Brain microvascular endothelial cell (primary cell): ENCODE measurements around the gene SPX.

Experiments
- DNase-seq: peaks from one replicate; pipeline ENCODE4 v3.0.0-alpha.2; 2020
- H3K27ac ChIP-seq: fragments of 250-450 bp; sonication (Bioruptor Pico); 2 replicates; pipeline ENCODE4 v1.5.1; 2020; ENCODE audit warnings: mild to moderate bottlenecking, moderate library complexity
- H3K27me3 ChIP-seq: fragments of 250-450 bp; sonication (Bioruptor Pico); replicated peaks from 2 replicates; pipeline ENCODE4 v1.5.1; 2020; ENCODE audit warnings: mild to moderate bottlenecking
- H3K36me3 ChIP-seq: fragments of 250-450 bp; sonication (Bioruptor Pico); replicated peaks from 2 replicates; pipeline ENCODE4 v1.5.1; 2020; ENCODE audit warnings: mild to moderate bottlenecking
- H3K4me3 ChIP-seq: 2 replicates; pipeline ENCODE4 v1.5.1; 2011; ENCODE audit warnings: low read depth, mild to moderate bottlenecking, control low read depth, low read length, moderate library complexity
- in situ Hi-C: cut with HindIII; loops from 2 replicates; pipeline ENCODE4 v1.10.0; 2017; ENCODE audit warnings: low sequenced_read_pairs, low pct_ligation_motif_present
- TF ChIP-seq, protein P1 (sequence below): IDR thresholded peaks from 2 replicates; pipeline ENCODE4 v1.5.1; 2011; ENCODE audit warnings: low read depth, mild to moderate bottlenecking, moderate library complexity, low read length, control low read depth, inconsistent platforms; ENCODE audit errors: missing control alignments

The SPX gene, protein sequence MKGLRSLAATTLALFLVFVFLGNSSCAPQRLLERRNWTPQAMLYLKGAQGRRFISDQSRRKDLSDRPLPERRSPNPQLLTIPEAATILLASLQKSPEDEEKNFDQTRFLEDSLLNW

DNA sequence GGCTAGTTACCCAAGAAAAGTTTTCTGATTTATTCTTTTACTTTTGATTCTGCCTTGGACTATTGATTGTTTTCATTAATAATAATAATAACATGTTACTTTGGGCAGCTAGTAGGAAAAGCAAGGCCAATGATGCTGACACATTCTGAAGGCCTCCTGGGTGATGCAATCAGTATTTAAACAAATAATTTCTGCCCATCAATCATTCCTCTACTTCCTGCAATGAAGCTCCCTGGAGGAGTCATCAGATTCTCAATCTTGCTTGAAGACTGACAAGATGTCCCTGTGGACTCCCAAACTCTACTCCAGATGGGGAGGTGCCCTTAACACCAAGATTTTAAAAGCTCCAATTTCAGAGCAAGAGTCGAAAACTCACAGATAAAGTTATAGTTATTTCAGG, at the start of gene SPX:
Gene SPX (plus strand): TSS at position 244 of the 400 bp plus-strand sequence. CDS start 177 bp downstream, outside the sequence.
- DNase-seq, result peak; percentile 22
- TF ChIP-seq, protein P1, sequence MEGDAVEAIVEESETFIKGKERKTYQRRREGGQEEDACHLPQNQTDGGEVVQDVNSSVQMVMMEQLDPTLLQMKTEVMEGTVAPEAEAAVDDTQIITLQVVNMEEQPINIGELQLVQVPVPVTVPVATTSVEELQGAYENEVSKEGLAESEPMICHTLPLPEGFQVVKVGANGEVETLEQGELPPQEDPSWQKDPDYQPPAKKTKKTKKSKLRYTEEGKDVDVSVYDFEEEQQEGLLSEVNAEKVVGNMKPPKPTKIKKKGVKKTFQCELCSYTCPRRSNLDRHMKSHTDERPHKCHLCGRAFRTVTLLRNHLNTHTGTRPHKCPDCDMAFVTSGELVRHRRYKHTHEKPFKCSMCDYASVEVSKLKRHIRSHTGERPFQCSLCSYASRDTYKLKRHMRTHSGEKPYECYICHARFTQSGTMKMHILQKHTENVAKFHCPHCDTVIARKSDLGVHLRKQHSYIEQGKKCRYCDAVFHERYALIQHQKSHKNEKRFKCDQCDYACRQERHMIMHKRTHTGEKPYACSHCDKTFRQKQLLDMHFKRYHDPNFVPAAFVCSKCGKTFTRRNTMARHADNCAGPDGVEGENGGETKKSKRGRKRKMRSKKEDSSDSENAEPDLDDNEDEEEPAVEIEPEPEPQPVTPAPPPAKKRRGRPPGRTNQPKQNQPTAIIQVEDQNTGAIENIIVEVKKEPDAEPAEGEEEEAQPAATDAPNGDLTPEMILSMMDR, result no peak
- Histone ChIP-seq H3K27ac (no peak within 1 kb of the TSS), H3K36me3 (no peaks in the 10 kb centered on the region), H3K4me3 (peak within 1 kb of the TSS; percentile 70), H3K27me3 (no peaks in the 10 kb centered on the region)
- in situ Hi-C loops, result no loop called here

DNA sequence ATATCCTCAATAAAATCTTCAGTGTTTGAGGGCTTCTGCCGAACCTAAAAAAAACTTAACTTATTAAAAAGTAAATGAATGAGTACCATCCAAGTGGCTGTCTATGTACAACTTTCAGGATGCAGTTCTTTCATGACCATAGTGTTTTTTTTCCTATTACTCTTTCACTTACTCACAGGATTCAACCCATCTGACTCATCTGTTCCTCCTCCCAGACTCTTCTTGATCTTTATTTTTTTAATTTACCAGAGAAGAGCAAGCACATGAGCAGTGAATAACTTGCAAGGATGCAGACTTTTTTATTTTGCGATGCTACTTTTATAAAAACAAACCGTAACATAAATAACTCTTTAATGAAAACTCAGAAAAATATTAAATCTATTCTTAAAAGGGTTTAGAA, 49.1 kb upstream of the SPX start:
- no peaks in the 10 kb centered on the region for H3K27me3 ChIP-seq
- in situ Hi-C loops, result no loop called here
- H3K4me3 ChIP-seq, result no peak overlapping the region
- DNase-seq, result peak; percentile 35
- H3K36me3 ChIP-seq, result peaks cover 65% of the 10 kb centered on the region
- no peak overlapping the region for H3K27ac ChIP-seq
- TF ChIP-seq, protein P1, result no peak

DNA sequence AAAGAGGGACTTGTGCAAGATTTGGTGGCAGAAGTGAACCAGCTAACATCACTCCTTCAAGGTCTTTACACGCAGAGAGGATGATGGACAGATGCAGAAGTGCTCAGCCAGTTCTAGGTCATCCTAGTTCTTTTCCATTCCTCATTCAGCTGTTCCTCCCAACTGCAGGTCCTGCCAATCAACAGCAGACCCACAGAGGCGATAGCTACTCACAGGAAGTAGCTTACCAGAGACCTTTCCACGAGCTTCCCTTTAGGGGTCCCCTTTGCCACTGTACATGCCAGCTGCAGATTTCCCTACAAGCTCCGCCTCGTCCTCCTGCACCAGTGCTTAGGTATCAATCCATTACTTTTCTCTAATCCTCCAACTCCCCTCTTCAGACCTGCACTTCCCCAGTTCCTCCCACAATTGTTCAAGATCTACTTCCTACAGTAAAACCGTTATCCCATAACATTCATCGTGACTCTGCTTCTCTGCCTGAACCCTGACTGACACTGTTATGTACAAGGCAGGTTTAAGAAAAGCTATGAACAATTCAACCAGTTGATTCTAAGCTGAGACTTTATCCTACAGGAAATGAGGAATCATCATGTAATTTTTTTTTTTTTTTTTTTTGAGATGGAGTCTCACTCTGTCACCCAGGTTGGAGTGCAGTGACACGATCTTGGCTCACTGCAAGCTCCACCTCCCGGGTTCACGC, 47.2 kb upstream of the SPX start:
- no peaks in the 10 kb centered on the region for H3K27me3 ChIP-seq
- no peak overlapping the region for H3K4me3 ChIP-seq
- no peak overlapping the region for H3K27ac ChIP-seq
- in situ Hi-C loops, result no loop called here
- TF ChIP-seq, protein P1, result no peak
- H3K36me3 ChIP-seq, result peaks cover 59% of the 10 kb centered on the region
- DNase-seq, result no peak

DNA sequence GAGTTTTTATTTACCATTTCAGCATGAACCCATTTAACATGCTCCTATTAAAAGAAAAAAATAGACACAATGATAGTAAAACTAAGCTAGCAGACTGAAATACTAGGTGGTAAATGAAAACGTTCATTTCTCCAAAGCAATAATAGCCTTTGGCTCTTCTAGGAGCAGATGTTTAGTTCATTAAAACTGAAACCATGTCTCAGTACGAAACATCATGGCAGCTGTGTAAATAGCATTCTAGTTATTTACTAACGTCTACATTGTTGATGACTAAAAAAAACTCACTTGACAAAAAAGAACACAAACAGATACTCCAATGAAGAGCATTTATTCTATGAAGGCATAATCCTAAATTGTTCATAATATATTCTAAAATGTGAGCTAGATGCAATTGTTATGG, 42.6 kb upstream of the SPX start:
- DNase-seq, result no peak
- H3K4me3 ChIP-seq, result no peak overlapping the region
- no peak overlapping the region for H3K27ac ChIP-seq
- H3K36me3 ChIP-seq, result peaks cover 36% of the 10 kb centered on the region
- no peaks in the 10 kb centered on the region for H3K27me3 ChIP-seq
- in situ Hi-C loops, result no loop called here
- TF ChIP-seq, protein P1, result no peak

DNA sequence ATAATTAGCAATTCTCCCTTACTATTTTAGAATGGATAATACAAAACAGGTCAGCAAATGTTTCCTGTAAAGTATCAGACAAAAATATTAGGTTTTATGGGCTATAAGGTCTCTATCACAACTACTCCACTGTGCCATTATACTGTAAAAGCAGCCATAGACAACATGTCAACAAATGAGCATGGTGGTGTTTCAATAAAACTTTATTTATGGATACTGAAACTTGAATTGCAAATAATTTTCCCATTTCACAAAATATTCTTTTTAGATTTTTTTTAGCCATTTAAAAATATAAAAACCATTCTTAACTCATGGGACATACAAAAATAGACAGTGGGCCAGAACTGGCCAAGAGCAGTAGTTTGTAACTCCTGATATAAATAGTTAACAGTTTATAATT, 40.1 kb upstream of the SPX start:
- TF ChIP-seq, protein P1, result no peak
- H3K36me3 ChIP-seq, result peaks cover 23% of the 10 kb centered on the region
- DNase-seq, result no peak

More for the DNA sequence above, 40.1 kb upstream of the SPX start:
- no peak overlapping the region for H3K4me3 ChIP-seq
- H3K27ac ChIP-seq, result no peak overlapping the region
- no peaks in the 10 kb centered on the region for H3K27me3 ChIP-seq
- in situ Hi-C loops, result no loop called here
